SK-MEL-5 (cell line): ENCODE results near the gene SEC14L5. TPM values are rescaled to one million over a fixed set of nuclear protein-coding genes. Genes with fewer than 3 reads are reported as not detected.

ENCODE experiments used
- DNase-seq: peaks from one replicate; pipeline ENCODE4 v3.0.0-alpha.2; 2016; ENCODE audit warnings: low read depth, low spot score
- in situ Hi-C: cut with HindIII; loops from 2 replicates; pipeline ENCODE4 v1.10.0; 2016; ENCODE audit warnings: low sequenced_read_pairs, high pct_unique_total_duplicates, low pct_unique_long_range_greater_than_20kb
- total RNA-seq: library from RNA; depleted of rRNA; stranded (reverse); fragments of >200 nt; shearing (Covaris generic); gene quantifications from 2 replicates; pipeline ENCODE4 v1.2.3, GENCODE V29; 2014

Gene SEC14L5
- total RNA-seq, 1 experiment from 2014 or later, result 0.24 TPM

GRCh38 chr16:4991754-4992153 lies 33.6 kb downstream of the SEC14L5 start:
- DNase-seq, result no peak
- in situ Hi-C loops, result no loop called here

GRCh38 chr16:4994719-4995434 lies 36.7 kb downstream of the SEC14L5 start:
- in situ Hi-C loops, result no loop called here

GRCh38 chr16:5000573-5001001 lies 42.5 kb downstream of the SEC14L5 start:
- in situ Hi-C loops, result no loop called here
- DNase-seq, result no peak

More at GRCh38 chr16:4994719-4995434, 36.7 kb downstream of the SEC14L5 start:
- no peak for DNase-seq

- no peak for DNase-seq
- in situ Hi-C loops, result no loop called here
These were observed 43.4 kb downstream of the SEC14L5 start for GRCh38 chr16:5001571-5001970.

GRCh38 chr16:5001986-5002385 lies 43.9 kb downstream of the SEC14L5 start:
- DNase-seq, result no peak
- in situ Hi-C loops, result no loop called here

- DNase-seq, result no peak
- in situ Hi-C loops, result no loop called here
These were observed 44.6 kb downstream of the SEC14L5 start for GRCh38 chr16:5002699-5003143.

- no peak for DNase-seq
- in situ Hi-C loops, result no loop called here
These were observed 45.1 kb downstream of the SEC14L5 start for GRCh38 chr16:5003211-5003610.

GRCh38 chr16:5003828-5004227 lies 45.7 kb downstream of the SEC14L5 start:
- in situ Hi-C loops, result no loop called here

GRCh38 chr16:5004311-5004710 lies 46.2 kb downstream of the SEC14L5 start:
- no peak for DNase-seq
- in situ Hi-C loops, result no loop called here

More at GRCh38 chr16:5003828-5004227, 45.7 kb downstream of the SEC14L5 start:
- no peak for DNase-seq

GRCh38 chr16:5005916-5006315 lies 47.8 kb downstream of the SEC14L5 start:
- no peak for DNase-seq
- in situ Hi-C loops, result no loop called here

GRCh38 chr16:5006348-5007193 lies 48.4 kb downstream of the SEC14L5 start:
- no peak for DNase-seq
- in situ Hi-C loops, result no loop called here

GRCh38 chr16:5007256-5007655 lies 49.1 kb downstream of the SEC14L5 start:
- no peak for DNase-seq

GRCh38 chr16:5008311-5008731 lies 50.2 kb downstream of the SEC14L5 start:
- DNase-seq, result no peak
- in situ Hi-C loops, result no loop called here

More at GRCh38 chr16:5007256-5007655, 49.1 kb downstream of the SEC14L5 start:
- in situ Hi-C loops, result no loop called here

GRCh38 chr16:5010576-5011329 lies 52.6 kb downstream of the SEC14L5 start:
- in situ Hi-C loops, result no loop called here
- no peak for DNase-seq

GRCh38 chr16:5011637-5012036 lies 53.5 kb downstream of the SEC14L5 start:
- in situ Hi-C loops, result no loop called here

GRCh38 chr16:5012887-5013286 lies 54.8 kb downstream of the SEC14L5 start:
- no peak for DNase-seq
- in situ Hi-C loops, result no loop called here

More at GRCh38 chr16:5011637-5012036, 53.5 kb downstream of the SEC14L5 start:
- DNase-seq, result no peak

GRCh38 chr16:5015351-5015750 lies 57.2 kb downstream of the SEC14L5 start:
- in situ Hi-C loops, result no loop called here
- DNase-seq, result no peak

- DNase-seq, result no peak
- in situ Hi-C loops, result no loop called here
These were observed 57.8 kb downstream of the SEC14L5 start for GRCh38 chr16:5015887-5016286.
